Left renal cortex interstitium (tissue), 4 donors: Measurements from ENCODE around the gene OGT. TPM values are rescaled to one million over a fixed set of nuclear protein-coding genes. Genes with fewer than 3 reads are reported as not detected.
"Not testable (repeated sequence)": the region's sequence is repeated elsewhere in the genome, so short reads cannot be mapped to it uniquely, and the experiment has no call there.

Experiments used
- DNase-seq, 4 donors: peaks; one replicate each; pipeline ENCODE4 v3.0.0-alpha.2; 2013; ENCODE audit warnings: low read depth in 4 of 4, low spot score in 2 of 4, missing footprints in 1 of 4
- polyA plus RNA-seq, 4 donors: library from polyadenylated mRNA; unstranded; fragments of 120-200 nt; gene quantifications; one replicate each; pipeline ENCODE4 v1.2.1, GENCODE V29; 2013; ENCODE audit not compliant: insufficient read length in 4 of 4

The OGT gene
- polyA plus RNA-seq, 4 donors = 133 to 308 (median 229) TPM

- DNase-seq = no peak
These were observed 3.4 kb downstream of the OGT start for GRCh38 chrX:71536285-71536684.

GRCh38 chrX:71537743-71538142, 4.8 kb downstream of the OGT start:
- DNase-seq = no peak

GRCh38 chrX:71540801-71541200, 7.9 kb downstream of the OGT start:
- DNase-seq = no peak

GRCh38 chrX:71541210-71542022, 8.5 kb downstream of the OGT start:
- no peak for DNase-seq

GRCh38 chrX:71542411-71542810, 9.5 kb downstream of the OGT start:
- DNase-seq = no peak

GRCh38 chrX:71542825-71543224, 9.9 kb downstream of the OGT start:
- no peak for DNase-seq

GRCh38 chrX:71543316-71543715, 10.4 kb downstream of the OGT start:
- DNase-seq = no peak

GRCh38 chrX:71545364-71545763, 12.5 kb downstream of the OGT start:
- DNase-seq = no peak

GRCh38 chrX:71546879-71547278, 14.0 kb downstream of the OGT start:
- DNase-seq = no peak

GRCh38 chrX:71547339-71547738, 14.4 kb downstream of the OGT start:
- DNase-seq = no peak

- DNase-seq = no peak
These were observed 17.1 kb downstream of the OGT start for GRCh38 chrX:71549986-71550385.

- no peak for DNase-seq
These were observed 17.7 kb downstream of the OGT start for GRCh38 chrX:71550578-71550977.

- no peak for DNase-seq
These were observed 23.1 kb downstream of the OGT start for GRCh38 chrX:71556036-71556435.

GRCh38 chrX:71558920-71559319, 26.0 kb downstream of the OGT start:
- DNase-seq = no peak

- not testable (repeated sequence) for DNase-seq
These were observed 26.9 kb downstream of the OGT start for GRCh38 chrX:71559773-71560172.

- no peak for DNase-seq
These were observed 31.0 kb downstream of the OGT start for GRCh38 chrX:71563921-71564320.

- DNase-seq = no peak
These were observed 32.7 kb downstream of the OGT start for GRCh38 chrX:71565474-71566041.

GRCh38 chrX:71571390-71571789, 38.5 kb downstream of the OGT start:
- DNase-seq = not testable (repeated sequence)

- no peak for DNase-seq
These were observed 40.7 kb downstream of the OGT start for GRCh38 chrX:71573590-71573989.

- DNase-seq = no peak
These were observed 44.8 kb downstream of the OGT start for GRCh38 chrX:71577682-71578081.

- no peak for DNase-seq
These were observed 45.6 kb downstream of the OGT start, which contains the start of gene GCNA for GRCh38 chrX:71578253-71579135. TSS of gene GCNA (plus strand) at chrX:71578437. CDS start at chrX:71580822, 2,385 bp downstream.
